AG09309 (cell line): ENCODE data around the gene AGAP1.

Experiments
- DNase-seq: peaks from one replicate; pipeline ENCODE4 v3.0.0-alpha.2; 2010; ENCODE audit warnings: low read depth
- H3K4me3 ChIP-seq: 2 replicates; pipeline ENCODE4 v1.5.1; 2011; ENCODE audit warnings: mild to moderate bottlenecking, low read depth, low read length, moderate library complexity; ENCODE audit not compliant: control insufficient read depth
- TF ChIP-seq, protein P1 (sequence below): IDR thresholded peaks from 2 replicates; pipeline ENCODE4 v1.5.1; 2011; ENCODE audit warnings: mild to moderate bottlenecking, low read depth, low read length, inconsistent platforms; ENCODE audit not compliant: insufficient read depth, control insufficient read depth; ENCODE audit errors: missing control alignments

AGAP1 gene

GRCh38 chr2:236065314-236066160 lies 571.7 kb downstream of the AGAP1 start:
- no peak for DNase-seq
- no peak overlapping the region for H3K4me3 ChIP-seq
- TF ChIP-seq, protein P1, sequence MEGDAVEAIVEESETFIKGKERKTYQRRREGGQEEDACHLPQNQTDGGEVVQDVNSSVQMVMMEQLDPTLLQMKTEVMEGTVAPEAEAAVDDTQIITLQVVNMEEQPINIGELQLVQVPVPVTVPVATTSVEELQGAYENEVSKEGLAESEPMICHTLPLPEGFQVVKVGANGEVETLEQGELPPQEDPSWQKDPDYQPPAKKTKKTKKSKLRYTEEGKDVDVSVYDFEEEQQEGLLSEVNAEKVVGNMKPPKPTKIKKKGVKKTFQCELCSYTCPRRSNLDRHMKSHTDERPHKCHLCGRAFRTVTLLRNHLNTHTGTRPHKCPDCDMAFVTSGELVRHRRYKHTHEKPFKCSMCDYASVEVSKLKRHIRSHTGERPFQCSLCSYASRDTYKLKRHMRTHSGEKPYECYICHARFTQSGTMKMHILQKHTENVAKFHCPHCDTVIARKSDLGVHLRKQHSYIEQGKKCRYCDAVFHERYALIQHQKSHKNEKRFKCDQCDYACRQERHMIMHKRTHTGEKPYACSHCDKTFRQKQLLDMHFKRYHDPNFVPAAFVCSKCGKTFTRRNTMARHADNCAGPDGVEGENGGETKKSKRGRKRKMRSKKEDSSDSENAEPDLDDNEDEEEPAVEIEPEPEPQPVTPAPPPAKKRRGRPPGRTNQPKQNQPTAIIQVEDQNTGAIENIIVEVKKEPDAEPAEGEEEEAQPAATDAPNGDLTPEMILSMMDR: no peak

DNA sequence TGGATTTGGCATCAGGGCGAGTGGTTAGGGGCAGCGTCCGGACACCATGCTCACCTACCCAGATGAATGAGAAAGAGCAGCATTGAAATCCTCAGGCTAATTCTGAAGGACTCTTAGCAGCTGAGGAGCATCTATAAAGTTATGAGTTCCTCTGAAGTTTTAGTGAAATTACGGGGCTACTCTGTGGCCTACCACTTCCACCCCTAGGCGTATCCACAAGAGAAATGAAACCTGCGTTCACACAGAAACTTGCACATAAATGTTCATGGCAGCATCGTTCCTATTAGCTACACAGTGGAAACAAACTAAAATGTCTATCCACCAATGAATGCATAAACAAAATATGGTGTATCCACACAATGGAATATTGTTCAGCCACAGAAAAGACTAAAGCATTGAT lies 576.4 kb downstream of the AGAP1 start:
- no peak overlapping the region for H3K4me3 ChIP-seq
- no peak for DNase-seq
- TF ChIP-seq, protein P1: no peak

GRCh38 chr2:236073246-236073645 lies 579.4 kb downstream of the AGAP1 start:
- DNase-seq: no peak
- TF ChIP-seq, protein P1: no peak
- no peak overlapping the region for H3K4me3 ChIP-seq

DNA sequence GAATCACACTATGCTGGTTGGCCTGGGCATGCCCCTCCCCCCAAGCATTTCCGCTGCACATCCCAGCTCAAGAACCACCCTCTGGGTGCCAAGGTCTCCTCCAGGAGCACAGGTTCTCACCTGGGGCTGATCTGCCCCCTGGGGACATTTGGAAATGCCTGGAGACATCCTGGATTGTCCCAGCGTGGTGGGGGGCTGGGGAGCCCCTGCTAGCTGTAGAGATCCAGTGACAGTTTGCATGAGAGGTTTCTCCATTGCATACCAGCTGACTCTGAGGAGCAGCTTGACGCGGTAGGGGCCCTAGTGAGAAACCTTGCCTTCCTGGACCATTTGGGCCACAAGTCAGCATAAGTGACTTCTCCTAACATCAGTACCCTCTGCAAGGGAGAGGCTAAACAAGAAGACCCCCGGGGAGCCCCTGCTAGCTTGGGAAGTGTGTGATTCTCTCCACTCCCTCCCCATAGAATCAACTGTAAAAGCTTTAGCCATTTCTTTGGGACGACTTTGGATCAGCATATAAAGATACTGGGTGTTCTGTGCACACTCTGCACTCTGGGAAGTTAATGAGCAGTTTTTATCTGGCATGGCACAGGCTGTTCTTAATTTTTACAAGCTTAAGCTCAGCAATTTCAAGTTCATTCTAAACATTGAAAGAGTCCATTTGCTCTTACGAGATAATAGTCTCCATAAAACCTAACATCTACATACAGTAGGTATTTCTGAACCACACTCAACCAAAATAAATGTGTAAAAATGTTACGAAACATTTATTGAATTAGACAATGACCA lies 580.2 kb downstream of the AGAP1 start:
- no peak for DNase-seq
- TF ChIP-seq, protein P1: no peak
- H3K4me3 ChIP-seq: no peak overlapping the region

DNA sequence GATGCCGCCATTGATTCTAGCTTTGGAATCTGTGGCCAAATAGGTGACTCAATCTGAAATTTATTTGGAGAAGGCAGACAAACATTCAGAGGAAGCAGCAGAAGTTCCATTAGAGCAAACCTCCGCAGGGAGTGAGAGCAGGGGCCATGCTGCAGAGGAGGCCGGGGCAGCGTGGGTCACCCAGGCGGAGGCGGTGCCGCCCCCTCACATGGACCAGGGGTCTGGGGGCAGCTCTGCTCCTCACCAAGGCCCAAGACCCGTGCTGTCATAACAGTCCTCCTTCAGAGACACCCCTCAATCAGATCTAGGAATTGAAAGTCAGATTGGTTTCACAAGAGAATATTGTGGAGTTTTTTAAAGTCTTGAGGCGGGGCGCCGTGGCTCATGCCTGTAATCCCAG lies 582.0 kb downstream of the AGAP1 start:
- H3K4me3 ChIP-seq: no peak overlapping the region
- TF ChIP-seq, protein P1: no peak
- DNase-seq: no peak

DNA sequence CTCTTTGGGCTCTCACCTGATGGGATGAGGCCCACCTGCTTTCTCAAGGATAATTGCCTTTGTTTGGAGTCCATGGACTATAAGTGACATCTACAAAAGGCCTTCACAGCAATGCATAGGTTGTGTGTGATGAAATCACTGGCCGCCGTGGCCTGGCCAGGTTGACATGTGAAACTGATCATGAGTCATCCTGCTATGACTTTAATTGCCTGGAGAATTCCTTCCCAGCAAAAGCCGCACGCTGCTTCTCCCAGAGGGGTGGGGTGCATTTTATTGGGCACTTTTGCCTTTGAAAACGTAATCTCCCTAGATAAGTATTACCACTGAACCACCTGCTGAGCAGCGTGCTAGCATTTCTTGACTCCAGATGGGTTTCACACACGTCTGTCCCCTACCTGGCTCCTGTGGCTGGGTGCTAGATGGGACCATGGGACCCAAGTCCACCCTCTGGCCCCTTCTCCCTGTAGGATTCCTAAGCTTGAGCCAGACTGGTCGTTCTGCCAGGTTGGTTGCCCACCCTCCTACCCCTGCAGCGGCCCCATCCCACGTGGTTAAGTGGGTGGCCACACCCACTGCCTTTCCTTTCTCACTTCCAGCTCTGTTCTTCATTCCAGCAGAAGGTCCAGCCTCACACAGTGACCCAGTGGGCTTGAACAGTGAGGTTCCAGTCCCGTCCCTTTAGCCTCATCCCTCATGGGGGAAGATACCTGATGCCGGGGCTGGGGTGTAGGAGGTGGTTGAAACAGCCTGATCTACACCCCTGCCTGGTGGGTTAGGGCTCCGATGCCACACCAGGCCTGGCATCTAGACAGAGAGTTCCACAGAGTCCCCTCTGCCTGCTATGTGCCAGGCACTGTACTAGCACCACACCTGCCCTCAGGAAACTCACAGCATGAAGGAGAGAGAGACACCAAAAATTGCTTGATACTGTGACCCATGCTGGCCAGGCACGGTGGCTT lies 584.7 kb downstream of the AGAP1 start:
- DNase-seq: peak; percentile 81
- TF ChIP-seq, protein P1: no peak
- H3K4me3 ChIP-seq: no peak overlapping the region
